Embryonic facial prominence (tissue), 1 donor: ENCODE results near the gene SRRT.
"Not testable (repeated sequence)": the region's sequence is repeated elsewhere in the genome, so short reads cannot be mapped to it uniquely, and the experiment has no call there.

Experiments used
- DNase-seq: peaks from one replicate; pipeline ENCODE4 v3.0.0-alpha.2; 2016; ENCODE audit errors: extremely low spot score

SRRT gene

DNA sequence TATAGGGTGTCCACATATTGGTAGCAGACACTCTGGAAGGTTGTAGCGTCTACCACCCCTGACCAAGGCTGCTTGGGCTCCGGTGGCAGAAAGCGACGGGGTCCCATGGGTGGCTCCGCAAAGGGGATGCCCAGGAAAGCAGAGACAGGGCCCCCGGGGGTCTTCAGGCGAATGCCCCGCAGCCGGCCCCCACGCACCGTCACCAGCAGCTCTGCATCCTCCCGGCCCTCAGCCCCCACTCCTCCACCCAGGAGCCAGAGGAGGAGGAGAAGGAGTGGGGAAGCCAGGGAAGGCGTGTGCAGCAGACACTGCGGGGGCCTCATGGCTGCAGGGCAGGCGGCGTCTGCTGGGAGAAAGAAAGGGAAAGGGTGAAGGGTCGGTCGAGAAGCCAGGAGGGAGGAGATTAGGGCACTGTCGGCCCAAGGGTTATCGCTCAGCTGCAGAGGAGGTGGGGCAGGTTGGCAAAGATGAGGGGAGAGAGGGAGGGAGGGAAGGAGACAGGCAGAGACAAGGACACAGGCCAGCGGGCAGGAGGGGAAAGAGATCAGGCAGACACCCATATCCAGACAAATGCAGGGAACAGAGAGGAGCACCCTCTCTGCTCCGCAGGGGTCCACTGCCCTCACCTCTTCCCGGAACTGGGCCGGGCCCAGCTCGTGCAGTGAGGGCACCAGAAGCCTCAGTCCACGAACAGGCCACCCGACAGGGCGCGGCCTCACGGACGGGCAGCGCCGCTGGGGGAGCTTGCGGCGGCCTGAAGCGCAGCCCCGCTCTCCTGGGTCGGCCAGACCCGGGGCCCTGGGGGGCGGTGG is 19.2 kb downstream of the SRRT start:
- DNase-seq, result no peak

GRCh38 chr7:100894860-100895700 is 20.2 kb downstream of the SRRT start:
- DNase-seq, result no peak

- no peak for DNase-seq
These were observed 20.7 kb downstream of the SRRT start, which contains the start of gene ACHE for GRCh38 chr7:100895701-100895955. TSS of gene ACHE (minus strand) at chr7:100895888. CDS start at chr7:100894232, 1,656 bp downstream.

- no peak for DNase-seq
These were observed 21.2 kb downstream of the SRRT start for GRCh38 chr7:100895956-100896731.

DNA sequence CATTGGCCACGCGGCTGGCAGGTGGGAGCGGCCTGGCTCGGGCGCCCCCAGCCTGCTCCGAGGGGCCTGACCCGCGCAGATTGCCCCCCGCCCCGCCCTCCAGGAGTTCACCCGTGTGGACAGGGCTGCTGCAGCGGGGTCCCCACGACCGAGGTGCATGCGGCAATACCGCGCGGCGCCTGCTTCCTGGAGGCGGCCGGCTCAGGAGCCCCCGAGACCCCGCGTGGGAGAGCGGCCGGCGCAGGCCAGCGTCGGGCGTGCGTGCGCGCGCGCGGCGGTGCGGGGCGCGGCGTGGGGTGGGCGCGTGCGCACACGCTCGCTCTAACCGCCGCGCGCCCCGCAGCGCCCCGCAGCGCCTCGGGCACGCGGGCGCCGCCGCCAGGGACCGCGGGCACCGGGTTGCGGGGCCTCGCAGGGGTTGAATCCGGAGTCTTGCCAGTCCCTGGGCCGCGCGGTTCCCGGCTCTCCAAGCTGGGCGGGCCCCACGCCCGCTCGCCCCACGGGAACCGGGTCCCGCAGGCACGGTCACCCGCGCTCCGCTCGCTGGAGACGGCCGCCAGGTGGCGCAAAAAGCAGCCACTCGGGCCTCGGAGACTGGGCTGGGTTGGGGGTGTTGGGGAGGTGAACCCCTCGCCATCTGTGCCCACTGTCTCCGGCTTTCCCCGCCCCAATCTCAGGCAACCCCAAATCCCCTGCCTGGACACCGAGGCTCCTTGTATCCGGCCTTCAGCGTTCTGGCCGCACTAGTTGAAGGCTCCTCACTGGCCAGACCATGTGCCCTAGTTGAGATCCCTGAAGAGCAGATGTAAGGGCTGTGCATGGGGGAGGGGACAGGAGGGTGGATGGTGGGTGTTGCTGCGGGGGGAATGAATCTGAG is 22.1 kb downstream of the SRRT start:
- no peak for DNase-seq

GRCh38 chr7:100897772-100898454 is 23.0 kb downstream of the SRRT start:
- DNase-seq, result no peak

- DNase-seq, result no peak
These were observed 24.5 kb downstream of the SRRT start for GRCh38 chr7:100899432-100899831.

GRCh38 chr7:100900978-100901377 is 26.1 kb downstream of the SRRT start:
- DNase-seq, result no peak

- DNase-seq, result no peak
These were observed 27.0 kb downstream of the SRRT start for GRCh38 chr7:100901921-100902332.

DNA sequence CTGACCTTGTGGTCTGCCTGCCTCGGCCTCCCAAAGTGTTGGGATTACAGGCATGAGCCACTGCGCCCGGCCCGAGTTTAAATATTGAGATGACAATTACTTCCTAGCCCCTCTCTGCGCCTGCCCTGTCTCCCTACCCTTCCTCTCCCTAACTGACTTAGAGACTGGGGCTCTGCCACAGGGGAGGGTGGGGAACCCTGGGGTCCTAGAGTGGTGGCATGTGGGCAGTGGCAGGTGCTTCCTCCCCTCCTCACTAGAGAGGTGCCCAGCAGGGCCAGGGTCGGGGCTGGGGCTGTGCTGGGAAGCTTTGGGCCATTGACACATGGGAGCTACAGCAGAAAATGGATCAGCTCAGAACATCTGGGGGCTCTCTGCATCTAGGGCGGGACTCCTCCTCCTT is 27.7 kb downstream of the SRRT start:
- DNase-seq, result no peak

DNA sequence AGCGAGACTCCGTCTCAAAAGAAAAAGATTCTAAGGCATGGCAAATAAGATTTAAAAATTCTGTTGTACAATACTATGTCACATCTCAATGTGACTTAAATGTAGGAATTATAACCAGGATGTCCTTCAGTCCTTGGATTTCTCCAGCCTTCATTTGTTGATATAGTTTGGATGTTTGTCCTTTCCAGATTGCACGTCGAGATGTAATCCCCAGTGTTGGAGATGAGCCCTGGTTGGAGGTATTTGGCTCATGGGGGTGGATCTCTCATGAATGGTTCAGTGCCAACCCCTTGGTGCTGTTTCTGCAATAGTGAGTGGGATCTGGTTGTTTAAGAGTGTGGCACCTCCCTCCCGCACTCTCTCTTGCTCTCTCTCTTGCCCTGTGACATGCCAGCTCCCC is 33.6 kb downstream of the SRRT start:
- no peak for DNase-seq

DNA sequence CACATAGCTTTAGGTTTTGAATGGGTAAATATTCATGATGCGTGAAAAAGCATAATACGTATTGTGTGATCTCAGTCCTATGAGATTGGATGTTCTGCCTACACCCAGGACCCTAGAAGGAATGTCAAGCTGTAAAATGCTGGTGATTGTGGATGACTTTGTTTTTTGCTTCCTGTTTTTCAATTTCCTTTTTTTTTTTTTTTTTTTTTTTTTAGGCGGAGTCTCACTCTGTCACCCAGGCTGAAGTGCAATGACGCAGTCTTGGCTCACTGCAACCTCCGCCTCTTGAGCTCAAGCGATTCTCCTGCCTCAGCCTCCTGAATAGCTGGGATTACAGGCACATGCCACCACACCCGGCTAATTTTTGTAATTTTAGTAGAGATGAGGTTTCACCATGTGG is 35.5 kb downstream of the SRRT start:
- DNase-seq, result not testable (repeated sequence)

DNA sequence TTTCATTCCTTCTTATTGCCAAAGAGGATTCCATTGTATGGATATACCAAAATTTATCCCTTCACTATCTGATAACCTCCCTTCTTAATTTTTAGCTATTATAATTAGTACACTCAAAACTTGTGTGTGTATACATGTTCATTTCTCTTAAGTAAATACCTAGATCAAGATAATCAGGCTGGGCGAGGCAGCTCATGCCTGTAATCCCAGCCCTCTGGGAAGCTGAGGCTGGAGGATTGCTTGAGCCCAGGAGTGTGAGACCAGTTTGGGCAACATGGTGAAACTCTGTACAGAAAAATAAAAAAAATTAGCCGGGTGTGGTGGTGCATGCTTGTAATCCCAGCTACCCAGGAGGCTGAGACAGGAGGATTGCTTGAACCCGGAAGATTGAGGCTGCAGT is 36.6 kb downstream of the SRRT start:
- DNase-seq, result no peak

DNA sequence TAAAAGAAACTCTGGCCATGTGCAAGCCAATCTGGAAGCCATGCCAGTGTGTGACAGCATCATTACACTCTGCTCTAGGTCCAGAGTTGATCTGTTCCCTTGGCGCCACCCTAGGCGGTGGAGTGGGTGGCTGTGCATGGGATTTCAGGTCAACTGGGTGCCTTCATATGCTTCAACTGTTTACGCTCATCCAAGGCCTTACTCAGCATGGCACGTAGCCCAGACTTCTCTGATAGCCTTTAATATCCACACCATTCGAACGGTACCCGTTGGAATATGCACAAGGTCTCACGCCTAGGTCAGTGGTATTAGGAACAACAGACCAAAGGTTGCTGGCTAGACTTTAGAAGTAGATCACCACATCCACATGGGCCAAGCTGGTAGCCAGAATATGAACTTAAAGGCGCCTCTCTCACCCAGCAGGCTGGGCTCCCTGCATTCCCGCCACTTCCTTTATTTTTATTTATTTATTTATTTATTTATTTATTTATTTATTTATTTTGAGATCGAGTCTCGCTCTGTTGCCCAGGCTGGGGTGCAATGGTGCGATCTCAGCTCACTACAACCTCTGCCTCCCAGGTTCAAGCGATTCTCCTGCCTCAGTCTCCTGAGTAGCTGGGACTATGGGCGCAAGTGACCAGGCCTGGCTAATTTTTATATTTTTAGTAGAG is 39.4 kb downstream of the SRRT start:
- DNase-seq, result no peak

- DNase-seq, result no peak
These were observed 40.1 kb downstream of the SRRT start for GRCh38 chr7:100914879-100915447.

DNA sequence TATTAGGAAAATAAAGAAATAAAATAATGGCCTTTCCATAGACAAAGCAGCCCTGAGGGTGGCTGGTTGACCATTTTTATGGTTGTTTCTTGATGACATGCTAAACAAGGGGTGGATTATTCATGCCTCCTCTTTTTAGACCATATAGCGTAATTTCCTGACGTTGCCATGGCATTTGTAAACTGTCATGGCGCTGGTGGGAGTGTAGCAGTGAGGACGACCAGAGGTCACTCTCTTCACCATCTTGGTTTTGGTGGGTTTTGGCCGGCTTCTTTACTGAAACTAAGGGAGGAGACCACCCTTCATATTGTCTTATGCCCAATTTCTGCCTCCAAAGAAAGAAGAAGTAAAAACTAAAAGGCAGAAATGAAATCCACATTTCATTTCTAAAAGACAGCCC is 44.4 kb downstream of the SRRT start:
- DNase-seq, result not testable (repeated sequence)

GRCh38 chr7:100919779-100920437 is 45.0 kb downstream of the SRRT start:
- DNase-seq, result not testable (repeated sequence)

DNA sequence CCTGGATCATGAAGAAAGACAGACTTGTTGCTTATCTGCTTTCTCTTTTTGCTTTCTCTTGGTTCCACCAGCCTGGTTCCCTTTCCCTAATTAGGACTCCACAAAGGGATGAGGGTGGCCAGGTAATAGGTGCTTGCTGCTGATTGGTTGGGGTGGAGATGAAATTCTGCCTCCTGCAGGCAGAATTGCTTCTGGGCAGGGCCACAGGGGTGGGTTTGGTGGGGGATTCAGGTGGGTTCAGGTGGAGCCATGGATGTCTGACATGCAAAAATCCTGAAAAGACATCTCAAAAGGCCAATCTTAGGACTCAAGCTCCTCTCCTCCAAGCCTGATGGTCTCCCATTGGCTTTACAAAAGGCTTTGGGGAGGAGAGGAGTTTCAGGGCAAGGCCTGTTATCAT is 46.1 kb downstream of the SRRT start:
- no peak for DNase-seq

DNA sequence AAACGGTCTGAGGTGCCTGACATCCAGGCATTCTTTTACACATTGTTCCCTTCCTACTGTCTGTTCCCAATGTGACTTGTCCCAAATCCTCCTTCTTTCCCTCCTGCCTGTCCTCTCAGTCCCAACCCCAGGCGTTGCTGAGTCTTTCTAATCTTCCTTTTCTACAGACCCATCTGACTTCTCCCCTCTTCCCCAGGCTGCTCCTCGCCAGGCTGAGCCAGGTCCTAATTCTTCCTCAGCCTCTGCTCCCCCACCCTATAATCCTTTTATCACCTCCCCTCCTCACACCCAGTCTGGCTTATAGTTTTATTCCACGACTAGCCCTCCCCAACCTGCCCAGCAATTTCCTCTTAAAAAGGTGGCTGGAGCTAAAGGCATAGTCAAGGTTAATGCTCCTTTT is 48.7 kb downstream of the SRRT start:
- DNase-seq, result not testable (repeated sequence)
